ENCODE data around the gene NDUFV2. TPM values are rescaled to one million over a fixed set of nuclear protein-coding genes. Genes with fewer than 3 reads are reported as not detected.
A peak's percentile ranks its signal among the peaks of the same experiment; 100 is the strongest.

NDUFV2 gene
- total RNA-seq, 1 experiment from 2014 or later: 227 TPM

DNA sequence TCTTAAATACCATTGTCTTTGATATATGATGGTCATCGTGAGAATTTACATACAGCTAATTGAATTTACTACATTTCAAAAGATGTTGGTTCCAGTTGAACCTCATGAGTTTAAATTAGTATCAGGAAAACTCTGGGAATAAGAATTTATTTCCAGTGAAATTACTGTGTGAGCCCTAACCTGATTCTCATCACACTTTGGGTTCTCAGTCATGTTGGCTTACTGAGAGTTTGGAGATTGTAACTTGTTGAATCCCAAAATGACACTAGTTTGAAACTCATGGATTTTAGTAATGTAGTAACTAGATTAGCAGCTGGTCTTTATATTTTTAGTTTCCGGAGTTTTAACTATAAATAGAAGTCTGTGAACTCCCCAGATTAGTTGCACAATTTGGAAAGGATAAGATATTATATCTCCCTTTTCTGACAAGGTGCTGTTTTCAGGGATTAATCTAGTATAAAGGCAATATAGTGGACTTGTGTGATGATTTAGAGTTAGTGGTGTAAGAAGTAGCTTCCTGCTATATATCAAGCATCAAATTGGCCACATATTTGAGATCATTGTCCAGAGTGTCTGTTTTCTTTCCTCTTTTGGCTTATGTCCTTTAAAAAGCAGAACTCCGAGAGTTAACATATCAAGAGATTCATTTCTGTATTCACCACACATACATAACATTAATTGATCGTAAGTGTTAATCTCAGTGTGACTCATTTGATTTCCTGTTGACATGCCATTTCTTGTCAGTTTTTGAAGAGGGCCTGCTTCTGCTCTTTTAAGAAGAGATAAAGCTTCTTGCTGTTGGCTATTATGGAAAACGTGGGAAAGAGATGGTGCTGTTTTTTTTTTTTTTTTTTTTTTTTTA lies 15.7 kb downstream of the NDUFV2 start:
- no peak for DNase-seq (ENCODE audit: low read depth)

- DNase-seq (ENCODE audit: low read depth): no peak
Measured at GRCh38 chr18:9120796-9121195, 18.3 kb downstream of the NDUFV2 start.

GRCh38 chr18:9123520-9123919 lies 21.0 kb downstream of the NDUFV2 start:
- no peak for DNase-seq (ENCODE audit: low read depth)

DNA sequence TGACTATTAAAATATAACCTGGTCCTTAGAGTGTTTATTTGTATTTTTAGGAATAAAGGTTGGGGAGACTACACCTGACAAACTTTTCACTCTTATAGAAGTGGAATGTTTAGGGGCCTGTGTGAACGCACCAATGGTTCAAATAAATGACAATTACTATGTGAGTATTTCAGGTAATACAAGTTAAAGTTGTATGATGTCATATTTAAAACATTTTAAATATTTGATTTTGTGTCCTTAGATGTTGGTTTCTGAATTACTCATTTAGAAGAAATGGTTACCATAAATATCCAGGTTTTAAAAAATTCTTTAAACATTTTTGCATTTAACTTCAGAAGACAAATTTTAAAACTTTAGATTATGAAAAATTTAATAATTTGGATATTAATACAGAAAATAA lies 22.3 kb downstream of the NDUFV2 start:
- no peak for DNase-seq (ENCODE audit: low read depth)

GRCh38 chr18:9126337-9126736 lies 23.8 kb downstream of the NDUFV2 start:
- DNase-seq (ENCODE audit: low read depth): no peak

DNA sequence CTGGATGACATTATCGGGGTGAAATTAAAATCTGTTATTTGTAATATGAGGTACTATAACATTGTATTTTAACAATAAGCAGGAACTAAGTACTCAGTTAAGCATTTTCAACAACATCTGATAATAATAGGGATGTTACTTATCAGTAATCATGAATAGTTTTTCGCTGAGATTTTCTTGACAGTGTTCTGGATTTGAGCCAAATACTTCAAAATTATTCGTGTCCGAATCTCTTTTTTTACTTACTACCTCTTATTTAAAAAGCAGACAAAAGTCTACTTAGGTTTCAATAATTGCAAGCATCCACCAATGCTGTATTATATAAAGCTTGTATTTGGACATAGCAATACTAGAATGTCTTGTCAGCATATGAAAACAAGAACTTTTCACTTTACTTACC lies 27.7 kb downstream of the NDUFV2 start:
- DNase-seq (ENCODE audit: low read depth): no peak

GRCh38 chr18:9130806-9131205 lies 28.3 kb downstream of the NDUFV2 start:
- no peak for DNase-seq (ENCODE audit: low read depth)

- DNase-seq (ENCODE audit: low read depth): no peak
Measured at GRCh38 chr18:9132628-9133027, 30.1 kb downstream of the NDUFV2 start.

GRCh38 chr18:9133225-9133624 lies 30.7 kb downstream of the NDUFV2 start:
- DNase-seq (ENCODE audit: low read depth): no peak

DNA sequence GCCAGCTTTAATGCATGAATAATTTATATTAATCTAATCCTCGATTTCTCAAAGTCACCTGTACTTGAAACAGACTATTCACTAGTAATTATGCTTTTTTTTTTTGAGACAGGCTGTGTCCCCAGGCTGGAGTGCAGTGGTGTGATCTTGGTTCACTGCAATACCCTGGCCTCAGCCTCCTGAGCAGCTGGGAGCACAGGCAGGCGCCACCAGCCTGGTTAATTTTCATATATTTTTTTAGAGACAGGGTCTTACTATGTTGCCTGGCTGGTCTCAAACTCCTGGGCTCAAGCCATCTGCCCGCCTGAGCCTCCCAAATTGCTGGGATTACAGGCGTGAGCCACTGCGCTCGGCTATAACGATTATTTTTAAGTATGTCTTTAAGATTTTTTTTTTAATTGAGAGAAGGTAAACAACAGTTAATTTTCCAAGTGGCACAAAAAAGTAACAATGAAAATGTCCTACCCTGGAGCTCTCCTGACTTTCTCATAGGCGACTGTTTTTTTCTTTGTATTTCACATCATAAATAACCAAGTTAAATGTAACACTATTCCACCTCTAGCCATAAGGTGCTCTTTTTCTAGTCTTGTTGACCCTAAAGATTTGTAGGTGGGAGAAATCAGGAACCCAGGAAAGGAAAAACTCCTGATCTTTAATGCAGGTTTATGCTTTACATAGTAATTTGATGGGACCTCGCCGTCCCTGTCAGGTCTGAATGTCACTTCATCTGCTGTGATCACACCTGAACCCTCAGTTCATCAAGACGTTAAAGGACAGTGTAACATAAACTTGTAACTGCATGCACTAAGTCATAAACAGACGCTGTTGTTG lies 32.8 kb downstream of the NDUFV2 start:
- no peak for DNase-seq (ENCODE audit: low read depth)

DNA sequence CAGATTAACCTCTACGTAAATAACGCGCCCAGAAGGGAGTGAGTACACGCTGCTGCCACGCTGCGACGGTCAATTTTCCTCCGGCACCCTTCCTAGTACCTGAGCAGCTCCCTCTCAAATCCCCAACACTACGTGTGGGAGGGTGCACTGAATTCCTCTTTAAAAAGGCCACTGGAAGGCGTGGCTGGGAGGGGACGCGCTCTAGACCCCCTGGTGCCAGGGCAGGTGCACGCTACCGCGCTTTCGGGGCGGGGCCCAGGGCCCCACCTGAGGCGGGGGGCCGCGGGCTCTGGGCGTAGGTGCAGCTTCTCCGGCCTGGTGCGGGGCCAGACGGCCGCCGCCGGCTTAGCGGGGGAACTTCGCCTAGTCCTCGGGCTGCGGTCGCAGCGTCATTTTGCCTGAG lies 33.4 kb downstream of the NDUFV2 start:
- DNase-seq (ENCODE audit: low read depth): no peak

DNA sequence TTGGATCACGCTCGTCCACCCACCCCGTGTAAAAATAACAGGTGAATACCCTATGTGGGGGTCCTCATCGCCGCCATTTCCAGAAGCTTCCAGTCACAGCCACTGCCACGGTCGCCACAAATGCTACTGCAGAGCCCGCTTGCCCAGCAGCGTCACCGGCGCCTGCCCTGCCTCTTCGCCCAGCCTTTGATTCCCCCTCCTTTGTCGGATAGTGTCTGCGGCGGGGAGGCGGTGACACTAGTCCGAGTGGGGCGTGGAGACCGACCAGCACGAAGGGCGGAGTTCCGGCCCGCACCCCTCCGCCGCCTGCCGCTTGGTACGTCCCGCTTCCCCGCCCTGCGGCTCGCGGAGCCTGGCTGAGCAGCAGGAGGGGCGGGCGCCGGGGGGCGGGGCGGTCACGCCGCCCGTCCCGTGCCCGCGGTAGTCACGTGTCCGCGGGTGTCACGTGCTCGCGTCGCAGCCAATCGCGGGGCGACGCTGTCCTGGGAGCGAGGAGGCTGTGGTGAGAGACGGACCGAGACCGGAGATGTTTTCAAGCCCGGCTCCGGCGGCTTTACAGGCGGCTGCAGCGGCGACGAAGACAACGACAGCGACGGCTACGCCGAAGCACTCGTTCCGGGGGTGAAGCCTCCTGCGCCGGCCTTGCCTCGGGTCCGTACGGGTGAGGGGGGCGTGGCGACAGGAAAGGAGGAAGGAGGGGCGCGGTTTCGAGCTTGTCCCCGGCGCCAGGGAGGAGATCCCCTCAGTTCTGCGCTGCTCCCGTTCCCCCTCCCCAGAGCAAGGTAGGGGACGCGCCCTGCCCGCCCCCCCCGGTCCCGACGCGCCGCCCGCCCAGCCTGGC lies 34.0 kb downstream of the NDUFV2 start, which contains the start of gene ANKRD12:
ANKRD12 (plus strand) TSS at position 467 of the 841 bp plus-strand sequence. CDS start 45,652 bp downstream, outside the sequence.
- peak; percentile 96 for DNase-seq (ENCODE audit: low read depth)

- peak; percentile 72 for DNase-seq (ENCODE audit: low read depth)
Measured at GRCh38 chr18:9137168-9138066, 34.9 kb downstream of the NDUFV2 start.

DNA sequence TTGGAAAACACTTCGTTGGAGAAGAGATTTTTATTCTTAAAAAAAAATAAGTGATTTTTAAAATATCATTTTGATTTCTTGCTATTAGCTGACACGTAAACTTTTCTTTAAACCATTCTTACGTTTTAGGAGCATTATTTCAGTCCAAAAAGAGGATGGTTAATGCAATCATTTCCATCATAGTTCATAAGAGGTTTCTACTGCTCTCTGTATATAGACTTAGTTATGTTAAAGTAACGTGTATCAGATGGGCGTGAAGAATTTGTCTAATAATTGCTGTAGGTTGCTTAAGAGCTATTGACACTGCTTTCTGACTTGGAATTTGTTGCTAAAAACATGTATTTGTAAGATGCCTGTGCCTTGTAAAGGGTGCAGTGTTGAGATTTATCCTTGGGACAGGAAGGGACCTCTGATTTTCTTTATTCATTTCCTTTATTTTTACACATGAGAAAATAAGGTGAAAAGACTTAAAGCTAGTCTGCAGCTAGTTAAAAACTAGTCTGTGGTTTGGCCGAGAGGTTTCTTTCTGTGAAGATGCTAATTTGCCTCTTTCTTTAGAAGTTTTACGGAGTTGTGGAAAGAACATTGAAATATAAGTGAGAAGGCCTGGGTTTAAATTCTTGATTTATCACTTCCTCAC lies 37.0 kb downstream of the NDUFV2 start:
- DNase-seq (ENCODE audit: low read depth): no peak

DNA sequence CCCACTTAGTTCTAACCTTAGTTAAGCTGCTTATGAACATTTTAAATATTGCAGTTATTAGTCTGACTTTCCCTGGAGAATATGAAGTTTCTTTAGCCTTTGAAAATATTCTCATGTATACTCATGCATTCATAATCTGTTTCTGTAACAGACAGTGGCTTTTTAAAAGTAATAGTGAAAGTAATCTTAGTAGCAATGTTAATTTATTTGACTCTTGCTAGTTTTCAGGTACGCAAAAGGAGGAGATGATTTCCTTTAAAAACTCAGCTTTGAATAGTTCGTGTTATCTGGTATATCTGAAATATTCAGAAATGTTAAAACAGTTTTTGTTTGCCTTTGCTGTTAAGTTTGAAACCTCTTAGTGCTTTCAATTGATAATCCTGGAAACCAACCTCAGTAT lies 37.9 kb downstream of the NDUFV2 start:
- no peak for DNase-seq (ENCODE audit: low read depth)

- no peak for DNase-seq (ENCODE audit: low read depth)
Measured at GRCh38 chr18:9140984-9141383, 38.5 kb downstream of the NDUFV2 start.

- DNase-seq (ENCODE audit: low read depth): no peak
Measured at GRCh38 chr18:9146224-9146623, 43.7 kb downstream of the NDUFV2 start.

GRCh38 chr18:9147440-9148202 lies 45.1 kb downstream of the NDUFV2 start:
- peak; percentile 60 for DNase-seq (ENCODE audit: low read depth)

DNA sequence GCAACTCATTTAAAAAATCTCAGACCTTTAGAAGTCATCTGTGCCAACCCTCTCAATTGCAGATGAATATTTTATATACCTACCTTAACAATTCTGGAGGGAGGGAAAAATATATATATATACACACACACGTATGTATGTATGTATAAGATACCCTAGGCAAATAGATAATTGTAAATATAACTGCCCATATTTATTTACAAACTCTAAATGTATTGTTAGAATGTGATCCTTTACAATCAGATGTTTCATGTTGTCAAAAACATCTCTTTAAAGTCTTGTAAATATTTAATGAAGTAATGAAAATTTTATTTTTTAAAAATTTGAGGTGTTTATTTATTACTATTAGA lies 45.7 kb downstream of the NDUFV2 start:
- no peak for DNase-seq (ENCODE audit: low read depth)

All from HT1080 (cell line).